ENCODE results near the gene BACE2.

GRCh38 chr21:41128981-41129380 is 39.0 kb upstream of the BACE2 start:
- TF ChIP-seq CTCF (IDR thresholded peaks at IDR 0.05; ENCODE audit: borderline replicate concordance, extremely low read depth, low read length, poor library complexity, severe bottlenecking) (no peak), EZH2 (IDR thresholded peaks at IDR 0.05; ENCODE audit: borderline replicate concordance, low read depth, low read length, severe bottlenecking) (no peak)
